SIG-M5 treated with dmso at 0.1 percent for 504 hours (cell line): ENCODE measurements around the gene CPAMD8.
"Not testable (repeated sequence)": the region's sequence is repeated elsewhere in the genome, so short reads cannot be mapped to it uniquely, and the experiment has no call there.

Experiments used
- DNase-seq: peaks from one replicate; lab custom pipeline; 2025; ENCODE audit not compliant: unreplicated experiment; lab: John Stamatoyannopoulos, UW

CPAMD8 gene

DNA sequence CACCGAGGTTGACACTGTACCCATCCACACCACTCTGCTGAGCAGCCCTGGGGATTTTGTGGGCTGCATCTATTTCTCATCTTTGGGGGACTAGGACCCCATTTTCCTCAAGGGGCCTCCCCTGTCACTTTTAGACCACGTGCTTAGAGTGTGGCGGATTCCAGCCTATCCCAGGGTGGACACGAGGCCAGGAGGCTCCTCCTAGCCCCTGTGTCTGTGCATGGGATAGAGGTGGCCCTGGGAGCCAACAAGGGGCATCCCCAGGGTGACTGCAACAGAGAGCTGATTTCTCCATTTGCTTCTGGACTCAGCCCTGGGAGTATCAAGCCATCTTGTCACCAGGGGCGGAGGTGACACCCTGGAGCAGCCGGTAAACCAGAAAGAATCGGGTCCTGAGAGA is 24.2 kb downstream of the CPAMD8 start:
- DNase-seq, result no peak

- no peak for DNase-seq
Measured at GRCh38 chr19:17001603-17002183, 24.9 kb downstream of the CPAMD8 start.

GRCh38 chr19:16998635-16999194 is 27.9 kb downstream of the CPAMD8 start:
- no peak for DNase-seq

GRCh38 chr19:16996838-16997490 is 29.6 kb downstream of the CPAMD8 start:
- not testable (repeated sequence) for DNase-seq

DNA sequence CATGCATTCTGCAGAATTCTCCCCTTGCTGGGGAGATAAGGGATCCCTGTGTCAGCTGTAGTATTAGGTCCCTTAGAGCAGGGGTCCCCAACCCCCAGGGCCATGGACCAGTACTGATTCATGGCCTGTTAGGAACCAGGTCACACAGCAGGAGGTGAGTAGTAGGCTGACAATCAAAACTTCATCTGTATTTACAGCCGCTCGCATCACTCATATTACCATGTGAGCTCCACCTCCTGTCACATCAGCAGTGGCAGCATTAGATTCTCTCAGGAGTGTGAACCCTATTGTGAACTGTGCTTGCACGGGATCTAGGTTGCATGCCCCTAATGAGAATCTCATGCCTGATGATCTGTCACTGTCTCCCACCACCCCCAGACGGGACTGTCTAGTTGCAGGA is 37.9 kb downstream of the CPAMD8 start:
- no peak for DNase-seq

- DNase-seq, result no peak
Measured at GRCh38 chr19:16985403-16985802, 41.2 kb downstream of the CPAMD8 start.

- DNase-seq, result not testable (repeated sequence)
Measured at GRCh38 chr19:16982586-16982985, 44.0 kb downstream of the CPAMD8 start.

DNA sequence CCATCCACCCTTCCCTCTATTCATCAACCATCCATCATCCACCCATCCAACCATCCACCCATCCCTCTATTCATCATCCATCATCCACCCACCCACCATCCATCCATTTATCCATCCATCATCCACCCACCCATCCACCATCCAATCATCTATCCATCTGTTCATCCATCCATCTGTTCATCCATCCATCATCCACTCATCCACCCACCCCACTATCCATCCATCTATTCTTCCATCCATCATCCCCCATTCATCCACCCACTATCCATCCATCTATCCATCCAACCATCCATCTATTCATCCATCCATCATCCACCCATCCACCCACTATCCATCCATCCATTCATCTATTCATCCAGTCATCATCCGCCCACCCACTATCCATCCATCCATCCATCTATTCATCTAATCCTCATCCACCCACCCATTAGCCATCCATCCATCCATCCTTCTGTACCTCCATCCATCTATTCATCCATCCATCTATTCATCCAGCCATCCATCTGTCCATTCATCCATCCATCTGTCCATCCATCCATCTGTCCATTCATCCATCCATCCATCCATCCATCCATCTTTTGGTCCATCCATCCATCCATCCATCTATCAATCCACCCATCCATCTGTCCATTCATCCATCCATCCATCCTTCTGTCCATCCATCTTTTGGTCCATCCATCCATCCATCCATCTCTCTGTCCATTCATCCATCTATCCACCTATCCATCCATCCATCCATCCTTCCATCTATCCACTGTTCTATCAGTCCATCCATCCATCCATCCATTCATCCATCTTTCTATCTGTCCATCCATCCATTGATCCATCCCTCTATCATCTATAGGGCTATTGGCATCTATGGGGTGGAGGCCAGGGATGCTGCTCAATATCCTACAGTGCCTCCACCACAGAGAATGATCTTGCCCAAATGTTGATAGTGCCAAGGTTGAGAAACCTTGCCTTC is 47.5 kb downstream of the CPAMD8 start:
- no peak for DNase-seq

DNA sequence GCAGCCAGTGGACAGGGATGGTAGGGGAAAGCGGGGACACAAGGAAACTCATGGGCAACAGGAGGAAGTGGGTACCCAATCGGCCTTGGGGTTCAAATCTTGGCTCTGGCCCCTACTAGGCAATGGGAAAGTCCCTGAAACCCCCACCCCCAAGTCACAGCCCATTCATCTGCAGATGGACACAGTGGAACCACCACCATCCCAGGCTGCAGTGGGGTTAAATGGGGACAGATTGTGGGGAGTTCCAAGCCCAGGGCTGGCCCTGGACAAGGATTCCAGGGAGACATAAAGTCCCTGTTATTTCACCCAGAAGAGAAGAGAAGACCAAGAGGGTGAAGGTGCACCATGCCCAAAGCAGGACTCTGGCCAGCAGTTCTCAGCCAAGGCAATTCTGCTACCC is 48.5 kb downstream of the CPAMD8 start:
- no peak for DNase-seq

DNA sequence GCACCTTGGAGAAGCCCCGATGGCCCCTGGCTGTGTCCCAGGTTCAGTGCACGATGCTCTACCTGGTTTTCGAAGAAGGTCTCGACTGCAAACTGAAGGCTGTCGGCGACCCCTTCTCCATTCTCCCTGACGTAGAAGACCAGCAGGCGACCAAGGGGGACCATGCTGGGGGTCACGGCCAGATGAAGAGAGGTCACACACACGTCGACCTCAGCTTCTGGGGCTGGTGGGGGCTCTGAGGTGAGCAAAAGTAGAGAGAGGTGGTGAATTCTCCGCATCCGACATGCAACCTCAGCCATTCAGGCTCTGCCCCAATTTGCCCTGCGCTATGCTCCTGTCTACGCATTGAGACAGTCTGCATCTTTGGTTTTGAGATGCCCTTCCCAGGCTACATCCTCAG is 49.3 kb downstream of the CPAMD8 start:
- no peak for DNase-seq

GRCh38 chr19:16976446-16976845 is 50.2 kb downstream of the CPAMD8 start:
- DNase-seq, result no peak

DNA sequence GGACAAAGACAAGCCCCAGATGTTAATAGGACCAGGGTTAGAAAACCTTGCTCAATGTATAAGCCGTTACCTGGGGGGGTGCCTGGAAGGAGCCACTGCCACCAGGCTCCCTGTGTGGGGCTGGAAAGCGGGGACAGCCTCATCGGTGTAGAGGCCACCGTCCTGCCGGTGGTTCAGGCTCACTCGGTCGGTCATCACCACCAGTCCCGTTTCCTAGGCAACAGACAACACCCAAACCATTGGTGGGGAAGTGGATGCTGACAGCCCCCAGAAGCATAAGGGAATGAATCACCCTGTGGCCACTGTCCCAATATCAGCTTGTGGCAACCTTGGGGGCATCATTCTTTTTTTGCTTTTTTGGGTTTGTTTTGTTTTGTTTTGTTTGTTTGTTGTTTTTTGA is 55.8 kb downstream of the CPAMD8 start:
- no peak for DNase-seq

- peak; percentile 27 for DNase-seq
Measured at GRCh38 chr19:16969135-16969534, 57.5 kb downstream of the CPAMD8 start.

DNA sequence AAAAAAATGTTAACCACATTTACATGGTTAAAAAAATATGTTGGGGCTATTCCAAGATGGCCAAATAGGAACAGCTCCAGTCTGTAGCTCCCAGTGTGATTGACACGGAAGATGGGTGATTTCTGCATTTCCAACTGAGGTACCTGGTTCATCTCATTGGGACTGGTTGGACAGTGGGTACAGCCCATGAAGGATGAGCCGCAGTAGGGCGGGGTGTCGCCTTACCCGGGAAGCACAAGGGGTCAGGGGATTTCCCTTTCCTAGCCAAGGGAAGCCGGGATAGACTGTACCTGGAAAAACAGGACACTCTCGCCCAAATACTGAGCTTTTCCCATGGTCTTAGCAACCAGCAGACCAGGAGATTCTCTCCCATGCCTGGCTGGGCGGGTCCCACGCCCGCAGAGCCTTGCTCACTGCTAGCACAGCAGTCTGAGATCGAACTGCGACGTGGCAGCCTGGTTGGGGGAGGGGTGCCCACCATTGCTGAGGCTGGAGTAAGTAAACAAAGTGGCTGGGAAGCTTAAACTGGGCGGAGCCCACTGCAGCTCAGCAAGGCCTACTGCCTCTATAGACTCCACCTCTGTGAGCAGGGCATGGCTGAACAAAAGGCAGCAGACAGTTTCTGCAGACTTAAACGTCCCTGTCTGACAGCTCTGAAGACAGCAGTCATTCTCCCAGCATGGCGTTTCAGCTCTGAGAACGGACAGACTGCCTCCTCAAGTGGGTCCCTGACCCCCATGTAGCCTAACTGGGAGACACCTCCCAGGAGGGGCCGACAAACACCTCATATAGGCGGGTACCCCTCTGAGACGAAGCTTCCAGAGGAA is 65.4 kb downstream of the CPAMD8 start:
- DNase-seq, result not testable (repeated sequence)

GRCh38 chr19:16958277-16958676 is 68.3 kb downstream of the CPAMD8 start:
- not testable (repeated sequence) for DNase-seq

DNA sequence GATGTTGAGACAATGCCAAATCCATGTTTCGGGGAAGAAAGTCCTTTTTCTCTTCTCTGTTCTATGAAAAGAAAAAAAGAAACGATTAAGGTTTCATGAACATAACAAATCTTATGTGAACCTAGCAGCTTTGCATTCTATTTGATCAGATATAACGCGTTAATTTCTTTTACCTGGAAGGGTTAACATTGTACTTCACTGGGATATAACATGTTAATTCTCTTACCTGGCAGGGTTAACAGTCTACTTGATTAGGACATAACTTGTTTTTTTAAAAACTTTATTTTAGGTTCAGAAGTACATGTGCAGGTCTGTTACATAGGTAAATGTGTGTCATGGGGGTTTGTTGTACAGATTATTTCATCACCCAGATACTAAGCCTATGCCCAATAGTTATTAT is 68.8 kb downstream of the CPAMD8 start:
- no peak for DNase-seq

DNA sequence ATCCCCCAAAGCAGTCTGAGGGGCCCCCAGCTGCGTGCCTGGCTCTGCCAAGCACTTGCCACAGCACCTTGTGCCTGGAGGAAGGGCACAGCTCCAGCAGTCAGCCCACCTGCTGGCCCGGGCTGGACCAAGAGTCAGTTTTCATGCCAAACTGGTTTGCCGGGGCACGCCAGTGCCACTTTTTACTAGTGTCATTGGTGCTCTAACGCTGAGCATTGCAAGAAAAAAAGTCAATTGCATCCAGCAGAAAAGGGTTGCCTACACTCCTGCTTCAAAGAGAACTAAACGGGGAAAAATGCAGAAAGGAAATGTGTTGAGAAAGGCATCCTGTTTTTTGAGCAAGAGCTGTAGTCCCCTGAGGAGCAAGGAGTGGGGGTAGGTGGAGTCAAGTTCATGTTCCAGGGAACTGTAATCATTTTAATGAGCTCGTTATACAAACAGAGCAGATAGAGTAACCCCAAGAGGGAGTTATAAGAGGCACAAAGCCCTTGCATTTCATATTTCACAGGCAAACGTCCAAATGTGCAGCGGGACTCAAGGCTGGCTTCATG is 69.4 kb downstream of the CPAMD8 start:
- peak; percentile 44 for DNase-seq

GRCh38 chr19:16955161-16955560 is 71.4 kb downstream of the CPAMD8 start:
- DNase-seq, result no peak

DNA sequence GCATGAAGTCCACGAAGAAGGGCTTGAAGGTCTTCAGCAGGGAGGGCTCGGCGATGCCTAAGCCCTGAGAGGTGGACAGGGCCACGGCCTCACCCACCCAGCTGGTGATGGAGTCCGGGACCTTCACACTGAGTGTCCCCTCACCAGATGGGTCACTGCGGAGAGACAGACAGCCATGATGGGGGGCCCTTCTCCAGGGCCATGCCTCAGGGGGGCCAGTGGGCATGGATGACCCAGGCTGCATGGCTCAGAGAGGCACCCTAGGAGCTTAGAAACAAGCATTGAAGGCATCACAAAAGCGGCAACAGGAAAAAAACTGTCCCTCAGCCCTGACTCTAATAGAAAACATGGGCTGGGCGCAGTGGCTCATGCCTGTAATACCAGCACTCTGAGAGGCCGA is 74.6 kb downstream of the CPAMD8 start:
- no peak for DNase-seq

GRCh38 chr19:16951529-16951928 is 75.1 kb downstream of the CPAMD8 start:
- DNase-seq, result no peak
